ENCODE data around the gene CHTF8. TPM values are rescaled to one million over a fixed set of nuclear protein-coding genes. Genes with fewer than 3 reads are reported as not detected.

CHTF8 gene
- total RNA-seq, 1 experiment from 2014 or later = 119 TPM

DNA sequence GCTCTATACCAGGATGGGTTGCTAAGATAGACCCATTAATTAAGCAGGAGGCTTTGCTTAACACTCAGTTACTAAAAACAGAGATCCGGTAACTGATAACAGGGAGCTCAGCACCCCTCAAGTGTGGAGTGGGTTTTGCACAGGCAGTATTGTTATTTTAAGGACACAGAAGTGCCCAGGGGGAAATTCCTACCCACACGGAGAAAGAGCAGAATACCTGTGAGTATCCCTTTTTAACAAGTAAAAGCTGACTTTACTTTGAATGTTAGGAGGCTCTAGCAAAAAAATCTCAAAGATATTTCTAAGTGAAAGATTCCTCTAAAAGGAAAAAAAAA, 59.8 kb downstream of the CHTF8 start:
- H3K4me3 ChIP-seq (ENCODE audit: low read depth, low read length) = no peak overlapping the region
- H3K27me3 Mint-ChIP-seq (ENCODE audit: insufficient read depth, unreplicated experiment) = no peaks in the 10 kb centered on the region
- intact Hi-C loops (cut with micrococcal nuclease; ENCODE audit: unreplicated experiment) = loop anchor here (5.0 kb wide), 1 partner anchor 40 kb away; no protein-coding TSS in a partner anchor
- H3K36me3 ChIP-seq (ENCODE audit: control insufficient read depth, insufficient read depth, low read length) = no peaks in the 10 kb centered on the region
- DNase-seq = no peak
- no TSS peak for BruUV-seq (replicated peaks)
- no peaks in the 10 kb centered on the region for H3K9me3 ChIP-seq
- peaks cover 4% of the 10 kb centered on the region for H3K36me3 Mint-ChIP-seq (ENCODE audit: insufficient read depth, unreplicated experiment)
- no peaks in the 10 kb centered on the region for H3K27me3 ChIP-seq (replicated peaks; ENCODE audit: control insufficient read depth, insufficient read depth, low read length)
- no peaks in the 10 kb centered on the region for H3K9me3 Mint-ChIP-seq (ENCODE audit: unreplicated experiment)
- CTCF ChIA-PET = interaction anchor here (0.6 to 2.6 kb wide), 4 partner anchors 27 to 225 kb away, joined by 3 to 10 read pairs (median 4); partner anchors contain the start of gene HAS3
- peaks cover 34% of the 10 kb centered on the region for H3K4me1 ChIP-seq
- POLR2A ChIA-PET = interaction anchor here (0.7 to 1.9 kb wide), 3 partner anchors 33 to 103 kb away, joined by 3 to 6 read pairs (median 6); partner anchors contain the start of gene HAS3
- no peak overlapping the region for H3K4me3 Mint-ChIP-seq (ENCODE audit: unreplicated experiment)
- peaks cover 41% of the 10 kb centered on the region for H3K4me1 Mint-ChIP-seq (ENCODE audit: low read depth, unreplicated experiment)
- H3K27ac Mint-ChIP-seq (ENCODE audit: unreplicated experiment) = peak overlapping the region; percentile 48
- TF ChIP-seq, protein P1, sequence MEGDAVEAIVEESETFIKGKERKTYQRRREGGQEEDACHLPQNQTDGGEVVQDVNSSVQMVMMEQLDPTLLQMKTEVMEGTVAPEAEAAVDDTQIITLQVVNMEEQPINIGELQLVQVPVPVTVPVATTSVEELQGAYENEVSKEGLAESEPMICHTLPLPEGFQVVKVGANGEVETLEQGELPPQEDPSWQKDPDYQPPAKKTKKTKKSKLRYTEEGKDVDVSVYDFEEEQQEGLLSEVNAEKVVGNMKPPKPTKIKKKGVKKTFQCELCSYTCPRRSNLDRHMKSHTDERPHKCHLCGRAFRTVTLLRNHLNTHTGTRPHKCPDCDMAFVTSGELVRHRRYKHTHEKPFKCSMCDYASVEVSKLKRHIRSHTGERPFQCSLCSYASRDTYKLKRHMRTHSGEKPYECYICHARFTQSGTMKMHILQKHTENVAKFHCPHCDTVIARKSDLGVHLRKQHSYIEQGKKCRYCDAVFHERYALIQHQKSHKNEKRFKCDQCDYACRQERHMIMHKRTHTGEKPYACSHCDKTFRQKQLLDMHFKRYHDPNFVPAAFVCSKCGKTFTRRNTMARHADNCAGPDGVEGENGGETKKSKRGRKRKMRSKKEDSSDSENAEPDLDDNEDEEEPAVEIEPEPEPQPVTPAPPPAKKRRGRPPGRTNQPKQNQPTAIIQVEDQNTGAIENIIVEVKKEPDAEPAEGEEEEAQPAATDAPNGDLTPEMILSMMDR (IDR thresholded peaks at IDR 0.05; ENCODE audit: insufficient read depth in 1 of 2, low read depth in 1 of 2, low read length in 1 of 2, severe bottlenecking in 1 of 2, unreplicated experiment in 1 of 2) = no peak

DNA sequence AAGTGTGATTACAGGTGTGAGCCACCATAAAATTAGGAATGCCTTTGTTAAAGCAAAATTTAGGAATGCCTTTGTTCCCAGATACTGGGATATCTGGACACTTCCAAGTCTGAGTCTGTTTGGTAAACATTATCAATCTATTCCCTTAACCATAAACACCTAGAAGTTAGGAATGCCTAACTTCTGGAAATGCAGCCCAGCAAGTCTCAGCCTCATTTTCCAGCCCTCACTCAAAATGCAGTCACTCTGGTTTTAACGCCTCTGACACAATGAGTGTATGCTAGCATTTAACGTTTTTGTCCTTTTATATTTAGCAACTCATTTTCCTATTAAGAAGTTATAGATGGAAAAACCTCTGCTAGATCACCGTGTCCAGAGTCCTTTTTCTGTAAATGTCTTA, 61.4 kb downstream of the CHTF8 start:
- BruUV-seq (replicated peaks) = no TSS peak
- Histone ChIP-seq H3K4me1 (peaks cover 34% of the 10 kb centered on the region), H3K36me3 (ENCODE audit: control insufficient read depth, insufficient read depth, low read length) (no peaks in the 10 kb centered on the region), H3K27me3 (replicated peaks; ENCODE audit: control insufficient read depth, insufficient read depth, low read length) (no peaks in the 10 kb centered on the region), H3K4me3 (ENCODE audit: low read depth, low read length) (no peak overlapping the region), H3K9me3 (no peaks in the 10 kb centered on the region)
- TF ChIP-seq, protein P1 (IDR thresholded peaks at IDR 0.05; ENCODE audit: insufficient read depth in 1 of 2, low read depth in 1 of 2, low read length in 1 of 2, severe bottlenecking in 1 of 2, unreplicated experiment in 1 of 2) = no peak
- H3K4me1 Mint-ChIP-seq (ENCODE audit: low read depth, unreplicated experiment) = peaks cover 41% of the 10 kb centered on the region
- H3K4me3 Mint-ChIP-seq (ENCODE audit: unreplicated experiment) = peak overlapping the region; percentile 17
- DNase-seq = peak in 1 of 2 experiments; percentile 37
- intact Hi-C loops (cut with micrococcal nuclease; ENCODE audit: unreplicated experiment) = loop anchor here (5.0 kb wide), 1 partner anchor 39 kb away; no protein-coding TSS in a partner anchor
- ChIA-PET POLR2A (no interaction called here), CTCF (interaction anchor here (1.1 kb wide), 1 partner anchor 224 kb away, joined by 3 read pairs; no protein-coding TSS in a partner anchor)
- H3K27me3 Mint-ChIP-seq (ENCODE audit: insufficient read depth, unreplicated experiment) = no peaks in the 10 kb centered on the region
- H3K9me3 Mint-ChIP-seq (ENCODE audit: unreplicated experiment) = no peaks in the 10 kb centered on the region
- peak overlapping the region; percentile 63 for H3K27ac Mint-ChIP-seq (ENCODE audit: unreplicated experiment)
- H3K36me3 Mint-ChIP-seq (ENCODE audit: insufficient read depth, unreplicated experiment) = peaks cover 4% of the 10 kb centered on the region

DNA sequence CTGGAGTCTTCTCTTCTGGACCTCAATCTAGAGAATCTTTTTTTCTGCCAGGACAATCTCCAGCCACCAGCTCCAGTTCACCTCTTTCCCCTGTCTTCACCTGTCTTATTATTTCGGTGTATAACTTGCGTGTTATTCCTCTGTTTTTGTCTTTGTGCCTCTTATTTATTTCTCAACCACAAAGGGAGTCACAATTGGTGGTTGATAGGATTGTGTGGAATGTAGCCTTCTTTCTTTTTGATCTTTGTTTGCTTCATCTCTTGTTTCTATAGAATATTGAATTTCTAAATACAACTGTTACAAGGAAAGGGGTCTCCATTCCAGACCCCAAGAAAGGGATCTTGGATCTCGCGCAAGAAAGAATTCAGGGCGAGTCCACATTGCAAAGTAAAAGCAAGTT, 62.9 kb downstream of the CHTF8 start:
- H3K4me1 Mint-ChIP-seq (ENCODE audit: low read depth, unreplicated experiment) = peaks cover 41% of the 10 kb centered on the region
- H3K36me3 ChIP-seq (ENCODE audit: control insufficient read depth, insufficient read depth, low read length) = no peaks in the 10 kb centered on the region
- ChIA-PET CTCF (interaction anchor here (0.6 kb wide), 1 partner anchor 36 kb away, joined by 3 read pairs; the partner anchor contains the start of gene HAS3), POLR2A (no interaction called here)
- H3K9me3 ChIP-seq = no peaks in the 10 kb centered on the region
- no peaks in the 10 kb centered on the region for H3K27me3 ChIP-seq (replicated peaks; ENCODE audit: control insufficient read depth, insufficient read depth, low read length)
- no peaks in the 10 kb centered on the region for H3K9me3 Mint-ChIP-seq (ENCODE audit: unreplicated experiment)
- no peak for DNase-seq
- H3K4me1 ChIP-seq = peaks cover 34% of the 10 kb centered on the region
- no peak overlapping the region for H3K4me3 Mint-ChIP-seq (ENCODE audit: unreplicated experiment)
- H3K27ac Mint-ChIP-seq (ENCODE audit: unreplicated experiment) = peak overlapping the region; percentile 3
- no peak overlapping the region for H3K4me3 ChIP-seq (ENCODE audit: low read depth, low read length)
- TF ChIP-seq, protein P1 (IDR thresholded peaks at IDR 0.05; ENCODE audit: insufficient read depth in 1 of 2, low read depth in 1 of 2, low read length in 1 of 2, severe bottlenecking in 1 of 2, unreplicated experiment in 1 of 2) = no peak
- BruUV-seq (replicated peaks) = no TSS peak
- peaks cover 4% of the 10 kb centered on the region for H3K36me3 Mint-ChIP-seq (ENCODE audit: insufficient read depth, unreplicated experiment)
- intact Hi-C loops (cut with micrococcal nuclease; ENCODE audit: unreplicated experiment) = no loop called here
- H3K27me3 Mint-ChIP-seq (ENCODE audit: insufficient read depth, unreplicated experiment) = no peaks in the 10 kb centered on the region

Other genes with a start within 250 kb of the CHTF8 start
- gene HAS3, start 26.9 kb downstream of the CHTF8 start, total RNA-seq (2022) = 8.3 TPM in 2 replicates
- 124 and 126 TPM in 2 replicates for gene UTP4, start 61 bp upstream of the CHTF8 start, total RNA-seq (2022)
- gene SNTB2, start 54.6 kb upstream of the CHTF8 start, total RNA-seq (2022) = 50.6 and 51.8 TPM in 2 replicates
- 42.4 and 45.8 TPM in 2 replicates for gene VPS4A, start 178.8 kb upstream of the CHTF8 start, total RNA-seq (2022)
- 42.1 and 50.7 TPM in 2 replicates for gene PDF, start 198.0 kb upstream of the CHTF8 start, total RNA-seq (2022)
- gene COG8, start 207.0 kb upstream of the CHTF8 start, total RNA-seq (2022) = 57.4 and 59.1 TPM in 2 replicates
- gene NIP7, start 207.2 kb upstream of the CHTF8 start, total RNA-seq (2022) = 65.6 TPM in 2 replicates
- 2.4 TPM in 2 replicates for gene TMED6, start 219.2 kb upstream of the CHTF8 start, total RNA-seq (2022)

Data from Caco-2 (cell line).